AG09309 (cell line): ENCODE results near the gene CCDC120.

ENCODE experiments used
- DNase-seq: peaks from one replicate; pipeline ENCODE4 v3.0.0-alpha.2; 2010; ENCODE audit warnings: low read depth
- H3K4me3 ChIP-seq: 2 replicates; pipeline ENCODE4 v1.5.1; 2011; ENCODE audit warnings: mild to moderate bottlenecking, low read depth, low read length, moderate library complexity; ENCODE audit not compliant: control insufficient read depth
- CTCF ChIP-seq: IDR thresholded peaks from 2 replicates; pipeline ENCODE4 v1.5.1; 2011; ENCODE audit warnings: mild to moderate bottlenecking, low read depth, low read length, inconsistent platforms; ENCODE audit not compliant: insufficient read depth, control insufficient read depth; ENCODE audit errors: missing control alignments

Gene CCDC120

GRCh38 chrX:49110417-49110816 is 51.6 kb downstream of the CCDC120 start:
- DNase-seq = no peak
- no peak overlapping the region for H3K4me3 ChIP-seq
- no peak for TF ChIP-seq CTCF

GRCh38 chrX:49111791-49112190 is 53.0 kb downstream of the CCDC120 start:
- no peak overlapping the region for H3K4me3 ChIP-seq
- DNase-seq = no peak
- no peak for TF ChIP-seq CTCF

GRCh38 chrX:49116076-49116475 is 57.3 kb downstream of the CCDC120 start:
- H3K4me3 ChIP-seq = no peak overlapping the region
- no peak for TF ChIP-seq CTCF
- DNase-seq = no peak

GRCh38 chrX:49116716-49117115 is 57.9 kb downstream of the CCDC120 start:
- TF ChIP-seq CTCF = no peak
- H3K4me3 ChIP-seq = no peak overlapping the region
- no peak for DNase-seq

- DNase-seq = no peak
- TF ChIP-seq CTCF = no peak
- no peak overlapping the region for H3K4me3 ChIP-seq
Observed at GRCh38 chrX:49117581-49117980, 58.8 kb downstream of the CCDC120 start.
